Activated T-helper 17 cell treated with anti-CD3 and anti-CD28 coated beads, Interleukin-2, amount 50 U/mL, for 72 hours (primary cell): ENCODE results near the gene LILRA6. TPM values are rescaled to one million over a fixed set of nuclear protein-coding genes. Genes with fewer than 3 reads are reported as not detected.
"Not testable (repeated sequence)": the region's sequence is repeated elsewhere in the genome, so short reads cannot be mapped to it uniquely, and the experiment has no call there.

Source experiments
- ATAC-seq: fragments of 150-1000 bp; cut with Tn5 transposase; replicated peaks from 2 replicates; pipeline ENCODE4 v1.10.0; 2021; ENCODE audit warnings: mild to moderate bottlenecking, moderate library complexity
- H3K27ac Mint-ChIP-seq: one replicate; pipeline ENCODE4 v1.8.0; 2022; ENCODE audit warnings: mixed read lengths
- H3K27me3 Mint-ChIP-seq: one replicate; pipeline ENCODE4 v1.8.0; 2022; ENCODE audit warnings: mixed read lengths
- H3K36me3 Mint-ChIP-seq: one replicate; pipeline ENCODE4 v1.8.0; 2022; ENCODE audit warnings: low read depth, mild to moderate bottlenecking, mixed read lengths
- H3K4me1 Mint-ChIP-seq: one replicate; pipeline ENCODE4 v1.8.0; 2022; ENCODE audit warnings: mixed read lengths
- H3K4me3 Mint-ChIP-seq: one replicate; pipeline ENCODE4 v1.8.0; 2022; ENCODE audit warnings: mild to moderate bottlenecking, mixed read lengths
- H3K9me3 Mint-ChIP-seq: one replicate; pipeline ENCODE4 v1.8.0; 2022; ENCODE audit warnings: mixed read lengths
- total RNA-seq, 2 donors: library from RNA; stranded (reverse); gene quantifications; one replicate each; pipeline ENCODE4 v1.2.3, GENCODE V29; 2022

The LILRA6 gene
- total RNA-seq, 2 donors from 2014 or later, result 0.19 to 0.39 TPM

DNA sequence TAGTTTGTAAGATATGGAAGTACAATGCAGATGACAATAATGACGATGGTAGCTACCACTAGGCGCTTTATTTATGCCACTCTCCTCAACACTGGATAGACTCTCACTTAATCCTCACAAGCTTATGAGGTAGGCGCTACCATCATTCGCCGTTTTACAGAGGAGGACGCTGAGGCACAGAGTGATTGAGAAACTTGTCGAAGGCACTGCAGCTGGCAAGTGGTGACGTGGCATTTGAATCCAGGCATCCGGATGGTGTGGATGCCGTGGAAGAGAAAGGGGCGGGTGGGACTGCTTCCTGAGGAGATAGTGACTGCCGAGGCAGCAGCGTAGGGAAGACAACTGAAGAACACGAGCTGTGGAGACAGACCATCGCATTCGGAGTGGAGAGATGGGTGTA, 43.2 kb downstream of the LILRA6 start:
- peaks cover 11% of the 10 kb centered on the region for H3K4me1 Mint-ChIP-seq
- H3K27ac Mint-ChIP-seq, result peak overlapping the region; percentile 99
- no peaks in the 10 kb centered on the region for H3K27me3 Mint-ChIP-seq
- H3K36me3 Mint-ChIP-seq, result peaks cover 61% of the 10 kb centered on the region
- ATAC-seq, result no peak
- H3K9me3 Mint-ChIP-seq, result no peaks in the 10 kb centered on the region
- H3K4me3 Mint-ChIP-seq, result peak overlapping the region; percentile 91

DNA sequence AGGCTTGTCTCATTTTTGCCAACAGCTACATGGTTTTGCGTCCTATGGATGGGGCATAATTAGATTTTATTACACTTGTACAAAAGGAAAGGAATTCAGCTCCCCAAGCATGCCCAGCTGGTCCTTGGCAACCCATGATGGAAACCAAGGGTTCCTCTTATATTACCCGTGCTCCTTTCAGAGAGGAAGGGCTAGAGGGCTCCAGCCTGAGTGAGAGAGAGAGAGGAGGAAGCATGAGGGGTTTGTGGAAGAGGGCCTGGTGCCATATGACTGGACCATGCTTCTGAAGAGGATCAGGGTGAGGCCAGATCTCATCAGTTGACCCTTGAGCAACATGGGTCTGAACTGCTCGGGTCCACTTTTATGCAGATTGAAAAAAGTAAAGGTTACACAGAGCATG, 45.5 kb downstream of the LILRA6 start:
- peaks cover 59% of the 10 kb centered on the region for H3K36me3 Mint-ChIP-seq

DNA sequence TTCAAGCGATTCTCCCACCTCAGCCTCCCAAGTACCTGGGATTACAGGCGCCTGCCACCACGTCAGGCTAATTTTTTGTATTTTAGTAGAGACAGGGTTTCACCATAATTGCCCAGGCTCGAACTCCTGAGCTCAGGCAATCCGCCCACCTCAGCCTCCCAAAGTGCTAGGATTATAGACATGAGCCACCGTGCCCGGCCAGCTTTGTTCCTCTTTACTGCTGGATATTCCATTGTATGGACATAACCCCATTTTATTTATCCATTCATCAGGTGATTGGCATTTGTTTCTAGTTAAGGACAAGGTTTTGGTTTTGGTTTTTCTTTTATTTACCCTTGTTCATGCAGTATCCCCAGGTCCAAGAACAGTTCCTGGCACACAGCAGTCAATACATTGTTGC, 46.1 kb downstream of the LILRA6 start:
- no peak for ATAC-seq
- H3K9me3 Mint-ChIP-seq, result no peaks in the 10 kb centered on the region

More for the DNA sequence above, 45.5 kb downstream of the LILRA6 start:
- no peak for ATAC-seq
- Mint-ChIP-seq H3K4me3 (no peak overlapping the region), H3K27ac (no peak overlapping the region), H3K27me3 (no peaks in the 10 kb centered on the region), H3K9me3 (no peaks in the 10 kb centered on the region), H3K4me1 (no peaks in the 10 kb centered on the region)

DNA sequence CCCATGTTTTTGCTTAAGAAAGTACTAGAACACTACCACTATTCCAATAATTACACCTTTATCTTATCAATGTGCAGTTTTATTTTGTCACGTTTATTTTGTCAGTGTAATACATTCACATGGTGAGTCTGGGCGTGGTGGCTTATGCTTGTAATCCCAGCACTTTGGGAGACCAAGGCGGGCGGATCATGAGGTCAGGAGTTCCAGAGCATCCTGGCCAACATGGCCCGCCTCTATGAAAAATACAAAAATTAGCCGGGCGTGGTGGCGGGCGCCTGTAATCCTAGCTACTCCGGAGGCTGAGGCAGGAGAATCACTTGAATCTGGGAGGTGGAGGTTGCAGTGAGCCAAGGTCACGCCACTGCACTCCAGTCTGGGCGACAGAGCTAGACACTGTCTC, 48.1 kb downstream of the LILRA6 start:
- H3K27me3 Mint-ChIP-seq, H3K9me3 Mint-ChIP-seq, H3K4me3 Mint-ChIP-seq, ATAC-seq, H3K4me1 Mint-ChIP-seq, H3K27ac Mint-ChIP-seq: not testable (repeated sequence)
- H3K36me3 Mint-ChIP-seq, result peaks cover 49% of the 10 kb centered on the region

More for the DNA sequence above, 46.1 kb downstream of the LILRA6 start:
- H3K4me1 Mint-ChIP-seq, result peaks cover 6% of the 10 kb centered on the region
- H3K27me3 Mint-ChIP-seq, result no peaks in the 10 kb centered on the region
- H3K4me3 Mint-ChIP-seq, result no peak overlapping the region
- no peak overlapping the region for H3K27ac Mint-ChIP-seq
- peaks cover 59% of the 10 kb centered on the region for H3K36me3 Mint-ChIP-seq

DNA sequence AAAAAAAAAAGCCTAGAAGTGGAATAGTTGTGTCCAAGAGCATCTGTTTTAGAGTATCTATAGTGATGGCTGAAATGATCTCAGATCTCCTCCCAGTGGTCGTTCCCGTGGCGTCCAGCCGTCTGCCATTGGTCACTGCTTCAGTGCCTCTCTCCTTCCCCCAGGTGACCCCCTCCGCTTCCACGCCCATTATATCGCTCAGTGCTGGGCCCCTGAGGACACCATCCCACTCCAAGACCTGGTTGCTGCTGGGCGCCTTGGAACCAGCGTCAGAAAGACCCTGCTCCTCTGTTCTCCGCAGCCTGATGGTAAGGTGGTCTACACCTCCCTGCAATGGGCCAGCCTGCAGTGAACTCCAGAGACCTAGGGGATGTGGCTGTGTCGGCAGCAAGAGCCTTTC, 49.6 kb downstream of the LILRA6 start:
- Mint-ChIP-seq H3K27ac (no peak overlapping the region), H3K9me3 (no peaks in the 10 kb centered on the region), H3K4me3 (peak overlapping the region; percentile 87), H3K36me3 (peaks cover 50% of the 10 kb centered on the region), H3K4me1 (peaks cover 7% of the 10 kb centered on the region), H3K27me3 (no peaks in the 10 kb centered on the region)
- ATAC-seq, result no peak

DNA sequence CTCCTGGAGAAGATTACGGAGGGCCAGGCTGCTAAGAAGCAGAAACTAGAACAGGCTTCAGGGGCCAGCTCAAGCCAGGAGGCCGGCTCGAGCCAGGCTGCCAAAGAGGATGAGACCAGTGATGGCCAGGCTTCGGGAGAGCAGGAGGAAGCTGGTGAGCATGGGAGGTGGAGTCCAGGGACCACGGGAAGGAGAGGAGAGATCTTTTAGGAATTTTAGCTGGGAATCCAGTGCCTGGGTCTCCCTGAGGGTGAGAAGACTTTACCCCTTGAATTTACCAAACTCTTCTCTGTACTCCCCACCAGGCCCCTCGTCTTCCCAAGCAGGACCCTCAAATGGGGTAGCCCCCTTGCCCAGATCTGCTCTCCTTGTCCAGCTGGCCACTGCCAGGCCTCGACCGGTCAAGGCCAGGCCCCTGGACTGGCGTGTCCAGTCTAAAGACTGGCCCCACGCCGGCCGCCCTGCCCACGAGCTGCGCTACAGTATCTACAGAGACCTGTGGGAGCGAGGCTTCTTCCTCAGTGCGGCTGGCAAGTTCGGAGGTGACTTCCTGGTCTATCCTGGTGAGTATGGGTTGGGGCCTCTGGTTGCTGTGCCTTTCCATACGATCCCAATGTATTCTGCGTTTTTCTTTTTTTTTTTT, 50.7 kb downstream of the LILRA6 start:
- H3K9me3 Mint-ChIP-seq, result no peaks in the 10 kb centered on the region
- peak overlapping the region; percentile 87 for H3K4me3 Mint-ChIP-seq
- H3K4me1 Mint-ChIP-seq, result peaks cover 15% of the 10 kb centered on the region
- peak overlapping the region; percentile 79 for H3K27ac Mint-ChIP-seq
- ATAC-seq, result no peak
- no peaks in the 10 kb centered on the region for H3K27me3 Mint-ChIP-seq
- peaks cover 56% of the 10 kb centered on the region for H3K36me3 Mint-ChIP-seq

DNA sequence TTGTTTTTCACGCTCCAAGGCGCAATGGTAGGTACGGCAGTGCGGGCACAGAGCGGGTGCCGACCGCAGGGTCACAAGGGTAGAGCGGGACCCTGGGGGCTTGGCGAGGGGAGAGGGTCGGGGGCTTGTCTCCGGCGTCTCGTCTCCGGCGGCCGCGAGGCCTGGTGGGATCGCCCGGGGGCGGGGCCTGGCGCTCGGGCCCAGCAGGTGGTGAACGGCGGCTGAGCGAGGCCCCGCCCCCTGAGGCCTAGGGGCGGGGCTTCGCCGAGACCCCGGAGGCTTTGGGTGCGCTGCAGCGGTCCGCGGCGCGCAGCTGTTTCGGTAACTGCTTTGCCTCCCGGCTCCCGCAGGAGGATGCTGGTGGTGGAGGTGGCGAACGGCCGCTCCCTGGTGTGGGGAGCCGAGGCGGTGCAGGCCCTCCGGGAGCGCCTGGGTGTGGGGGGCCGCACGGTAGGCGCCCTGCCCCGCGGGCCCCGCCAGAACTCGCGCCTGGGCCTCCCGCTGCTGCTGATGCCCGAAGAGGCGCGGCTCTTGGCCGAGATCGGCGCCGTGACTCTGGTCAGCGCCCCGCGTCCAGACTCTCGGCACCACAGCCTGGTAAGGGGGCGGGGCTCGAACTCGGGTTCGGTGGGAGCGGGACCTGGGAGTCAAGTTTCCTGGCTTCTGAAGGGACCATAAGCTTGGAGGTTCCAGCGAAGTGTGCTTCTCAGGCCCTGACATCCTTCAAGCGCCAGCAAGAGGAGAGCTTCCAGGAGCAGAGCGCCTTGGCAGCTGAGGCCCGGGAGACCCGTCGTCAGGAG, 51.4 kb downstream of the LILRA6 start, which contains the start of gene TSEN34:
Gene TSEN34, plus strand, starts transcription at position 298 of the 800 bp plus-strand sequence. Its CDS starts 57 bp downstream, at position 355.
- H3K27me3 Mint-ChIP-seq, result no peaks in the 10 kb centered on the region
- H3K4me1 Mint-ChIP-seq, result peaks cover 15% of the 10 kb centered on the region
- peak within 1 kb of the TSS; percentile 96 for H3K27ac Mint-ChIP-seq
- peak within 1 kb of the TSS; percentile 87 for H3K4me3 Mint-ChIP-seq
- no peaks in the 10 kb centered on the region for H3K9me3 Mint-ChIP-seq
- peak; percentile 30 for ATAC-seq
- H3K36me3 Mint-ChIP-seq, result peaks cover 62% of the 10 kb centered on the region

DNA sequence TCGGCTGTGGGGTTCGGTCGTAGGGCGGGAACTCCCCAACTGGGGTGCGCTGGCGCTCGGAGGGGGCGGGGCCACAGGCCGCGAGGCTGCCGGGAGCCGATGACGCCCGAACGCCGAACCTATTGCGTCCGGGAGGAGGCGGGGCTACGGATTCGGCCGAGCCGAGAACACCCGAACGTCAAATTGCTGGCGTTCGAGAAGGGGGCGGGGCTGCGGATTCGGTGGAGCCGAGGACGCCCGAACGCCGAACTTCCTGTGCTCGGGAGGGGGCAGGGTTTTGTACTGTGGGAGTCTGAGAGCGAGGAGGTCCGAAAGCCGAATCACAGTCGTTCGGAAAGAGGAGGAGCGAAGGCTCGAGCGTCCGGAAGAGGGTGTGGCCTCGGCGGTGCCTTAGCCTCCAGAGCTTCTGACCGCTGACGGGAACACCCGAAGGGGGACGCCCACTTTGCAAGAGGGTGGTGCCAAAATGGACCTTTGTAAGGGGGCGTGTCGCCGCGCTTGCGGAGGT, 52.0 kb downstream of the LILRA6 start:
- Mint-ChIP-seq H3K4me1 (peaks cover 15% of the 10 kb centered on the region), H3K27me3 (no peaks in the 10 kb centered on the region), H3K27ac (peak overlapping the region; percentile 96), H3K36me3 (peaks cover 61% of the 10 kb centered on the region), H3K9me3 (no peaks in the 10 kb centered on the region), H3K4me3 (peak overlapping the region; percentile 87)
- peak; percentile 68 for ATAC-seq

DNA sequence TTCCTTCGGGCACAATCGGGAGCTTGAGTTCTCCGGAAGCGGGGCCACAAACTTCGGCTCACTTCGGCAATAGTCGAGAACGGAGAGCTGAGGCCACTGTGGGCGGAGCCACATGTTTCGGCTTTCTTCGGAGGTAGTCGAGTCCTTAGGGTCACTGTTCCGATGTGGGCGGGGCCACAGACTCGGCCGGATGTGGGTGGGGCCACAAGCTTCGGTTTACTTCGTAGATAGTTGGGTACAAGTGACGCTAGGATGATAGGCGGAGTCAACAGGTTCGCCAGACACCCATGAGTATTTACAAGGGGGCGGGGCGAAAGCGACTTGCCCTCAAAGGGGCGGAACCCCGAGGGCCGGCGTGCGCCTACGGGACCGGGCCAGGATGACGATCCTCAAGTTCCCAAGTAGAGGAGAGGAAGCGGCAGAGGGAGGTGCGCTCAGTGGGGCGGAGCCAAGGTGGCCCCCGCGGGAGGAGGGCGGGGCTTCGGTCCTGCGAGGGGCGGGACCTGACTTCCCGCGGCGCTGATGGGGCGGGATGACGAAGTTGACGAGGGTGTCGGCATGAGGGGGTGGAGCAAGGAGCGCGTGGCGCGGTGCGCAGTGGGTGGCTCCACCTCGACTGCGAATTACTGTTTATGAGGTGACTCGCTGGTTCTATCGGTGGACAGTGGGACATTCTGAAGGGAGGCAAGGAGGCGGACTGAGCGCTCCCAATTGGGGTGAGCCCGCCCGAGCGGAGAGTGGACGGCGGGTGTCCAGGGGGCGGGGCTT, 52.7 kb downstream of the LILRA6 start:
- peaks cover 15% of the 10 kb centered on the region for H3K4me1 Mint-ChIP-seq
- peaks cover 60% of the 10 kb centered on the region for H3K36me3 Mint-ChIP-seq
- no peaks in the 10 kb centered on the region for H3K9me3 Mint-ChIP-seq
- no peaks in the 10 kb centered on the region for H3K27me3 Mint-ChIP-seq
- peak overlapping the region; percentile 87 for H3K4me3 Mint-ChIP-seq
- peak; percentile 65 for ATAC-seq
- peak overlapping the region; percentile 96 for H3K27ac Mint-ChIP-seq

DNA sequence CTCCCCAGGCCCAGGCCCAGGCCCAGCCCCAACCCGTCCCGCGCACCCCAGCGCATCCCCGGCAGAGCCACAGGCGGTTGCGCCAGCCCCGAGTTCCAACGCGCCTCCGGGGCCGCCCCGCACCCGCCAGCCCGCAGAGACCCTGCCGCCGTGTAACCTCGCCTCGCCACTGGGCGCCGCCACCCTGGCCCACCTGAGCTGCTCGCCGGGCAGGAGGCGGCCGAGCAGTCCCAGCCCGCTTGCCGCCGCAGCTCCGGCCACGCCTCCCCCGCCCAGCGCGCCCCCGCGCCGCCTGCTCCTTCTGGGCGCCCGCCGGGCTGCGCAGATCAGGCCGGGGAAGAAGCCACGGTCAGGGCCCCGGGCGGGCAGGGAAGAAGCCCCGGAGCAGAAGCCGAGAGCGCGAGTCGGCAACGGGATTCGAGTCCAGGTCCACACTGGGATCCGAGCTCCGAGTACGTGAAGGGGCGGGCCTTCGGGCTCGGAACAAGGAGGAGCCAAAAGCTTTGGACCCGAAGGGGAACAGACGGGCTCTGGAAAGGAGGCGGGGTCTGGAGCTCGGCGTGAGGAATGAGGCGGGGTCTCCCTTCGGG, 53.4 kb downstream of the LILRA6 start, which contains the start of gene MBOAT7:
Gene MBOAT7, minus strand, starts transcription at position 436 of the 590 bp plus-strand sequence. CDS start 1,072 bp downstream, outside the sequence.
- Mint-ChIP-seq H3K27me3 (no peaks in the 10 kb centered on the region), H3K4me1 (peaks cover 15% of the 10 kb centered on the region), H3K9me3 (no peaks in the 10 kb centered on the region), H3K36me3 (peaks cover 56% of the 10 kb centered on the region), H3K27ac (peak within 1 kb of the TSS; percentile 96), H3K4me3 (peak within 1 kb of the TSS; percentile 87)
- peak; percentile 7 for ATAC-seq

DNA sequence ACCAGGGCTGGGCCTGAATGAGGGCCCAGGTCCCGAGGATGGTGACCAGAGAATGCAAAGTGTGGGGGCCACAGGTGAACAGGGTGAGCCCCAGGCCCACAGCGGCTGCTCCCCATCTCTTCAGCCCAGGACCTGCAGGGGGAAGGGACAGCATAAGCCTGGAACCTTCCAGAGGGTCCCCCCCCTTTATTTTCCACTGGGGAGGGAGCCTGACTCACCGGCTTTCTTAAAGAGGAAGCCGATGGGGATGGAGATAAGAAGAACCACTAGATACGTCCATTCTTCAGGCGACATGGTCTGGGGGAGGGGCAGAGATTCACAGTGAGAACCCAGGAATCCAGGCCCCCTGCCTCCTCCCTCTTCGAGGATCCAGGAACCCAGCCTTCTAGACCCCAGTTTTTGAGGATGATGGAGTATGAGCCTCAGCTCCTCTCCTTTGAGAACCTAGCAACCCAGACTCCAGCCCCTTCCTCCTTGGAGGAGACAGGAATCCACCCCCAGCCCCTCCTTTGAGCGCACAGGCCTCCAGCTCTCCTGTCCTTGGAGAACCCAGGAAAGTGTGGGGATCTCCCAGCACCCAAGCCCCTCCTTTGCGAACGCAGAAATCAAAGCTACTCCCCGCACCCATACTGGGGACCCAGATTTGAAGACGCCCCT, 54.2 kb downstream of the LILRA6 start:
- Mint-ChIP-seq H3K27me3 (no peaks in the 10 kb centered on the region), H3K9me3 (no peaks in the 10 kb centered on the region), H3K36me3 (peaks cover 56% of the 10 kb centered on the region), H3K4me1 (peaks cover 15% of the 10 kb centered on the region), H3K27ac (peak overlapping the region; percentile 93), H3K4me3 (peak overlapping the region; percentile 87)
- no peak for ATAC-seq

DNA sequence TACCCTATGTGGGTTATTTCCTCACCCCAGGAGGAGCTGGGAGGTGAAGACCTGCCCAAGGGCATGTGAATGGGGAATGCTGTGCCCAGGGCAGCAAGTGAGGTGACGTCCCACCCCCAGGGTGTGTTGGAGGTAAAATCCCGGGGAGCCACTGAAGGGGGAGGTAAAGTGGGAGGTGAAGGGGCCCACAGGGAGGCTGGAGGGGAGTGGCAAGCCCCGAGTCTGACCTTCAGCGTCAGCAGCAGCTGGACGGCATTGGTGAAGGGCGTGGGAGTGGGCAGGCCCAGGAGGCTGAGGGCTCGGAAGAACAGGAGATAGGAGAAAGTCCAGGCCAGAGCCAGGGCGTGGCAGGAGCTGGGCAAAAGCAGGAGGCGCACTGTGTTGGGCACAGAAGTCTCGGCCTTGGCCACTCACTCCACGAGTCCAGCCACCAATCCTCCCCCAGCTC, 55.6 kb downstream of the LILRA6 start:
- no peaks in the 10 kb centered on the region for H3K27me3 Mint-ChIP-seq
- peaks cover 14% of the 10 kb centered on the region for H3K4me1 Mint-ChIP-seq
- peak overlapping the region; percentile 93 for H3K27ac Mint-ChIP-seq

More for the DNA sequence above, 55.6 kb downstream of the LILRA6 start:
- Mint-ChIP-seq H3K4me3 (peak overlapping the region; percentile 87), H3K36me3 (peaks cover 45% of the 10 kb centered on the region), H3K9me3 (no peaks in the 10 kb centered on the region)
- no peak for ATAC-seq
